ENCODE measurements around the gene UCP2.

The UCP2 gene

GRCh38 chr11:73962101-73962705 is 20.4 kb downstream of the UCP2 start:
- Histone ChIP-seq H3K4me3 (no peak overlapping the region), H3K9ac (no peak overlapping the region), H3K27me3 (no peaks in the 10 kb centered on the region), H4K20me1 (no peaks in the 10 kb centered on the region), H3K9me3 (no peaks in the 10 kb centered on the region), H3K36me3 (no peaks in the 10 kb centered on the region), H3K4me2 (no peak overlapping the region), H3K27ac (no peak overlapping the region), H3K4me1 (peaks cover 22% of the 10 kb centered on the region)
- TF ChIP-seq Cebpa-rat (IDR thresholded peaks at IDR 0.05): no peak

- Histone ChIP-seq H3K27ac (no peak overlapping the region), H3K9me3 (no peaks in the 10 kb centered on the region), H4K20me1 (no peaks in the 10 kb centered on the region), H3K27me3 (no peaks in the 10 kb centered on the region), H3K9ac (no peak overlapping the region), H3K36me3 (no peaks in the 10 kb centered on the region), H3K4me3 (no peak overlapping the region), H3K4me1 (peaks cover 24% of the 10 kb centered on the region), H3K4me2 (no peak overlapping the region)
- TF ChIP-seq Cebpa-rat (IDR thresholded peaks at IDR 0.05): no peak
Measured at GRCh38 chr11:73961321-73961720, 21.3 kb downstream of the UCP2 start.

DNA sequence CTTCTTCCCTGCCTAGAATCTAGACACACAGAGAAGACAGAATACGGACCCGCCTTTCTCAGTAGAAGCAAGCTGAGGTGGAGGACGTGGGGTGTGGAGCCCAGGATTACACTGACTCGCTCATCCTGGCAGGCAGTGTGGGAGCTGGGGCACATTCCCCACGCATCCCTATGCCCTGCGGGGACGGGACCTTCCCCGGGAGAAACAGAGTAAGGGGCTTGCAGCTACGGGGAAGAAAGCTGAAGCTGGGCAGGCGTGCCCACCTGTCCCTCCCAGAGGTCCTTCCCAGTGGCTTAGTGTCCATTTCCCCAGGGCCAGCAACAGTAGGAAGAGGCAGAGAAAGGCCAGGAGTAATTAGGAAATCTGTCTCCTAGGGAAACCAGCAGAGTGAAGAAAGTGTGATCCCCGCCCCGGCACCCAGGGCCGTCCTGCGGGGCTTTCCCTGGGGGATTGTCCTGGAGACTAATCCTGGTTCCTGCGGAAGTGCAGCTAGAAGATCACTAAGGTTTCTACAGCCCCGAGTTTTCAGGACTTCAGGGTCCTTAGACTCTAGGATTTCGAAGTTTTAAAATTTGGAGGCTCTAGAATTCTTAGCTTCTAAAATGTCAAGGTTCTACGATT is 24.0 kb downstream of the UCP2 start:
- no peak overlapping the region for H3K4me3 ChIP-seq
- peaks cover 20% of the 10 kb centered on the region for H3K4me1 ChIP-seq
- H3K27me3 ChIP-seq: no peaks in the 10 kb centered on the region
- no peaks in the 10 kb centered on the region for H4K20me1 ChIP-seq
- H3K27ac ChIP-seq: no peak overlapping the region
- H3K9ac ChIP-seq: no peak overlapping the region
- H3K36me3 ChIP-seq: no peaks in the 10 kb centered on the region
- no peaks in the 10 kb centered on the region for H3K9me3 ChIP-seq
- no peak for TF ChIP-seq Cebpa-rat (IDR thresholded peaks at IDR 0.05)
- H3K4me2 ChIP-seq: peak overlapping the region; percentile 44

DNA sequence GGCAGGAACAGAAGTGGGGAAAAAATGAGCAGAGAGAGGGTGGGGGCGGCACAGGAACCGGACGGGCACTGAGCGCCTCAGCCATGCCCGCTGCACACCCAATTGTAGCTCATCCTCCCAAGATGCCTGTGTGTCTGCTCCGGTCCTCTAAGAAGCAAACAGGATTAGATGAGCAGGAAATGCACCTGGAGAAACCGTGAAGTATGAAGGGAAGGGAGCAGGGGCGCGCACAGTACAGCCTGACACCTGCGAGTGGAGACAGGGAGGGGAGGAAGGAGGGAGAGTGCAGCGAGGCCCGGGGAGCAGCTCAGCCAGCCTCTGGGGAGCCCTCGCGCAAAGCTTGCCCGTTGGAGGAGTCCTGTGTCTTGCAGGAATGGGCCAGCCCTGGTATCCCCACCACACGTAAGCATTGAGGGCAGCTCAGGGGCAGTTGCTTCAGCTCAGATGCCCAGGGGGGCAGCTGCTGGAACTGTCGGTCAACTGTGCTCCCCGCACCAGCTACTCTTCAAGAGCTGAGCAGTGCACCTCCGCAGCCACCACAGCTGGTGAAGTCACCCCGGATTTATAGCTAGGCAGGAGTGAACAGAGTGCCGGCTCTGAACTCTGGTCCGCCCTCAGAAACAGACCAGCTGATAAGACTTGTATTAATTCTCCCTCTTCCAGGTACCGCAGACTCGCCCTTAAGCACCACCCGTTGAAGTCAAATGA is 24.8 kb downstream of the UCP2 start:
- no peak overlapping the region for H3K4me3 ChIP-seq
- H3K4me2 ChIP-seq: peak overlapping the region; percentile 47
- H3K9me3 ChIP-seq: no peaks in the 10 kb centered on the region
- H3K9ac ChIP-seq: no peak overlapping the region
- H3K27me3 ChIP-seq: no peaks in the 10 kb centered on the region
- no peak overlapping the region for H3K27ac ChIP-seq
- H3K4me1 ChIP-seq: peaks cover 20% of the 10 kb centered on the region
- no peak for TF ChIP-seq Cebpa-rat (IDR thresholded peaks at IDR 0.05)
- H4K20me1 ChIP-seq: no peaks in the 10 kb centered on the region
- no peaks in the 10 kb centered on the region for H3K36me3 ChIP-seq

GRCh38 chr11:73956876-73957653 is 25.6 kb downstream of the UCP2 start:
- Histone ChIP-seq H3K27me3 (no peaks in the 10 kb centered on the region), H3K9ac (no peak overlapping the region), H3K4me1 (peaks cover 20% of the 10 kb centered on the region), H3K27ac (no peak overlapping the region), H4K20me1 (no peaks in the 10 kb centered on the region), H3K4me3 (no peak overlapping the region), H3K4me2 (peak overlapping the region; percentile 47), H3K9me3 (no peaks in the 10 kb centered on the region), H3K36me3 (no peaks in the 10 kb centered on the region)
- TF ChIP-seq Cebpa-rat (IDR thresholded peaks at IDR 0.05): no peak

DNA sequence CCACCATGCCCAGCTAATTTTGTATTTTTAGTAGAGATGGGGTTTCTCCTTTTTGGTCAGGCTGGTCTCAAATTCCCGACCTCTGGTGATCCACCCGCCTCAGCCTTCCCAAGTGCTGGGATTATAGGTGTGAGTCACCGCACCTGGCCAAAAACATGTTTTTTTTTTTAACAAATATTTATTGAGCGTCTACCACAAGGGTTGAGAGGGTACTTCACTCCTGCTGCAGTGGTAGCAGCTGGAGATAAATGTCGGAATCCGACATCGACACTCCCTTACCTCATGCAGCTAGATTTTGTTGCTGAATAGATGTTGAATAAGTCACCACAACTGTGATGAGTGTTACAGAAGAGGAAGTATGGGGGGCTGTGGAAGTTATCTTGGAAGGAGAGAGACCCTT is 30.8 kb downstream of the UCP2 start:
- H3K4me3 ChIP-seq: no peak overlapping the region
- H3K4me1 ChIP-seq: no peaks in the 10 kb centered on the region
- no peaks in the 10 kb centered on the region for H3K36me3 ChIP-seq
- H3K9ac ChIP-seq: no peak overlapping the region
- H3K9me3 ChIP-seq: no peaks in the 10 kb centered on the region
- no peaks in the 10 kb centered on the region for H3K27me3 ChIP-seq
- no peak overlapping the region for H3K4me2 ChIP-seq
- H4K20me1 ChIP-seq: no peaks in the 10 kb centered on the region
- H3K27ac ChIP-seq: no peak overlapping the region
- no peak for TF ChIP-seq Cebpa-rat (IDR thresholded peaks at IDR 0.05)

- no peak for TF ChIP-seq Cebpa-rat (IDR thresholded peaks at IDR 0.05)
- Histone ChIP-seq H3K36me3 (no peaks in the 10 kb centered on the region), H3K27me3 (no peaks in the 10 kb centered on the region), H3K4me3 (no peak within 1 kb of the TSS), H3K27ac (no peak within 1 kb of the TSS), H3K9ac (no peak within 1 kb of the TSS), H3K9me3 (no peaks in the 10 kb centered on the region), H3K4me1 (no peaks in the 10 kb centered on the region), H3K4me2 (no peak within 1 kb of the TSS), H4K20me1 (no peaks in the 10 kb centered on the region)
Measured at GRCh38 chr11:73950869-73951710, 31.6 kb downstream of the UCP2 start, which contains the start of gene DNAJB13. TSS of gene DNAJB13 (plus strand) at chr11:73951026. CDS start at chr11:73951070, 44 bp downstream.

GRCh38 chr11:73949912-73950311 is 32.7 kb downstream of the UCP2 start:
- H3K4me2 ChIP-seq: no peak overlapping the region
- no peaks in the 10 kb centered on the region for H3K36me3 ChIP-seq
- H3K4me1 ChIP-seq: peaks cover 4% of the 10 kb centered on the region
- H3K9ac ChIP-seq: no peak overlapping the region
- H3K27ac ChIP-seq: no peak overlapping the region
- no peaks in the 10 kb centered on the region for H3K9me3 ChIP-seq
- no peaks in the 10 kb centered on the region for H4K20me1 ChIP-seq
- TF ChIP-seq Cebpa-rat (IDR thresholded peaks at IDR 0.05): no peak
- no peak overlapping the region for H3K4me3 ChIP-seq
- H3K27me3 ChIP-seq: no peaks in the 10 kb centered on the region

DNA sequence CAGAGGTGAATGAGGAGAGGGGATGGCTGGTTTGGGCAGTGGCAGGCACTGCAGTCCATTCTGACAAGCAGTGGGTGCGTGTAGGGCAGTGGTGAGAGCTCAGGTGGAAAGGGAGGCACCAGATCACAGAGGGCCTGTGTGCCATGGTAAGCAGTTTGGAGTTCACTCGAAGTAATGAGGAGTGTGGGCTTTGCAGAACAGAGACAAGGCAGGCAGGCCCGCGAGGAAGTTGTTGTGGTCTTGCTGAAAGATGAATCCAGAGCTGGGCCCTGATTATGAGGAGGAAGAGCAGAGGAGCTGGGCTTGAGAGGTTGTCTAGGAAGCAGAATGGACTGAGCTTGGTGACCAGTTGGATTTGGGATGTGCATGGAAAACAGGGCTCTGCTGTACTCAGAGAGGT is 33.4 kb downstream of the UCP2 start:
- no peak for TF ChIP-seq Cebpa-rat (IDR thresholded peaks at IDR 0.05)
- H3K9me3 ChIP-seq: no peaks in the 10 kb centered on the region
- no peak overlapping the region for H3K4me2 ChIP-seq
- no peak overlapping the region for H3K4me3 ChIP-seq
- no peak overlapping the region for H3K9ac ChIP-seq
- no peaks in the 10 kb centered on the region for H3K27me3 ChIP-seq
- no peak overlapping the region for H3K27ac ChIP-seq
- no peaks in the 10 kb centered on the region for H3K36me3 ChIP-seq
- no peaks in the 10 kb centered on the region for H4K20me1 ChIP-seq
- peaks cover 7% of the 10 kb centered on the region for H3K4me1 ChIP-seq

Data from BLaER1 (cell line).